H9 (cell line): ENCODE measurements around the gene TPBGL. TPM values are rescaled to one million over a fixed set of nuclear protein-coding genes. Genes with fewer than 3 reads are reported as not detected.

Experiments used
- DNase-seq: peaks from one replicate; pipeline ENCODE4 v3.0.0-alpha.2; 2017
- H2AFZ ChIP-seq: one replicate; pipeline ENCODE4 v1.6.1; 2013; ENCODE audit warnings: mild to moderate bottlenecking, low read length, control low read depth, moderate library complexity
- H2AK5ac ChIP-seq: 2 replicates; pipeline ENCODE4 v1.6.1; 2013; ENCODE audit warnings: low read length, control low read depth, mixed read lengths; ENCODE audit not compliant: insufficient read length
- H2BK120ac ChIP-seq: one replicate; pipeline ENCODE4 v1.6.1; 2013; ENCODE audit warnings: low read depth, mild to moderate bottlenecking, low read length, control low read depth, inconsistent platforms; ENCODE audit not compliant: poor library complexity, severe bottlenecking
- H2BK12ac ChIP-seq: 2 replicates; pipeline ENCODE4 v1.6.1; 2013; ENCODE audit warnings: low read length, control low read depth, mixed read lengths, low read depth; ENCODE audit not compliant: insufficient read length
- H2BK15ac ChIP-seq: 2 replicates; pipeline ENCODE4 v1.6.1; 2013; ENCODE audit warnings: low read depth, low read length, control low read depth
- H2BK20ac ChIP-seq: one replicate; pipeline ENCODE4 v1.6.1; 2013; ENCODE audit warnings: low read depth, mild to moderate bottlenecking, low read length, control low read depth, inconsistent platforms; ENCODE audit not compliant: poor library complexity, severe bottlenecking
- H2BK5ac ChIP-seq: 2 replicates; pipeline ENCODE4 v1.6.1; 2013; ENCODE audit warnings: low read length, control low read depth, mixed read lengths; ENCODE audit not compliant: insufficient read length
- H3K14ac ChIP-seq: 2 replicates; pipeline ENCODE4 v1.6.1; 2013; ENCODE audit warnings: low read length, control low read depth; ENCODE audit not compliant: insufficient read depth
- H3K18ac ChIP-seq: 2 replicates; pipeline ENCODE4 v1.6.1; 2013; ENCODE audit warnings: low read depth, mild to moderate bottlenecking, mixed read lengths, low read length, control low read depth; ENCODE audit not compliant: insufficient read length
- H3K23ac ChIP-seq: 2 replicates; pipeline ENCODE4 v1.6.1; 2013; ENCODE audit warnings: low read length, control low read depth, mixed read lengths, low read depth; ENCODE audit not compliant: insufficient read length
- H3K23me2 ChIP-seq: 2 replicates; pipeline ENCODE4 v1.6.1; 2013; ENCODE audit warnings: low read depth, mild to moderate bottlenecking, mixed read lengths, low read length, control low read depth; ENCODE audit not compliant: insufficient read length, poor library complexity, severe bottlenecking
- H3K27ac ChIP-seq: 2 replicates; pipeline ENCODE4 v1.5.1; 2013; ENCODE audit warnings: low read length, control low read depth, mixed read lengths, low read depth; ENCODE audit not compliant: insufficient read length
- H3K27me3 ChIP-seq: 2 replicates; pipeline ENCODE4 v1.6.1; 2013; ENCODE audit warnings: low read length, control low read depth, inconsistent platforms; ENCODE audit not compliant: insufficient read depth
- H3K4ac ChIP-seq: 2 replicates; pipeline ENCODE4 v1.6.1; 2013; ENCODE audit warnings: low read depth, mild to moderate bottlenecking, control low read depth, inconsistent platforms, low read length, moderate library complexity
- H3K4me1 ChIP-seq: 2 replicates; pipeline ENCODE4 v1.6.1; 2013; ENCODE audit warnings: low read length, control low read depth, inconsistent platforms; ENCODE audit not compliant: insufficient read depth
- H3K4me2 ChIP-seq: 2 replicates; pipeline ENCODE4 v1.6.1; 2013; ENCODE audit warnings: low read length, control low read depth, mixed read lengths; ENCODE audit not compliant: insufficient read length, insufficient read depth
- H3K56ac ChIP-seq: 2 replicates; pipeline ENCODE4 v1.6.1; 2013; ENCODE audit warnings: low read depth, mild to moderate bottlenecking, mixed read lengths, low read length, control low read depth; ENCODE audit not compliant: insufficient read length
- H3K79me1 ChIP-seq: 2 replicates; pipeline ENCODE4 v1.6.1; 2013; ENCODE audit warnings: low read depth, mild to moderate bottlenecking, moderate library complexity, low read length, control low read depth, inconsistent platforms; ENCODE audit not compliant: insufficient read depth, poor library complexity, severe bottlenecking
- H3K79me2 ChIP-seq: 2 replicates; pipeline ENCODE4 v1.6.1; 2013; ENCODE audit warnings: low read length, control low read depth, inconsistent platforms; ENCODE audit not compliant: insufficient read depth
- H3K9ac ChIP-seq: 2 replicates; pipeline ENCODE4 v1.6.1; 2013; ENCODE audit warnings: low read length, control low read depth, mixed read lengths; ENCODE audit not compliant: insufficient read length; ENCODE audit errors: extremely low read depth
- H3K9me3 ChIP-seq: one replicate; pipeline ENCODE4 v1.6.1; 2013; ENCODE audit warnings: low read depth, low read length, inconsistent platforms; ENCODE audit not compliant: control insufficient read depth
- H3T11ph ChIP-seq: one replicate; pipeline ENCODE4 v1.6.1; 2013; ENCODE audit warnings: mild to moderate bottlenecking, low read length, control low read depth, inconsistent platforms
- H4K20me1 ChIP-seq: one replicate; pipeline ENCODE4 v1.6.1; 2013; ENCODE audit not compliant: control insufficient read depth, insufficient read length, insufficient read depth
- H4K5ac ChIP-seq: 2 replicates; pipeline ENCODE4 v1.6.1; 2013; ENCODE audit warnings: low read depth, mild to moderate bottlenecking, mixed read lengths, low read length, control low read depth; ENCODE audit not compliant: insufficient read length
- H4K8ac ChIP-seq: replicated peaks from 2 replicates; pipeline ENCODE4 v1.6.1; 2013; ENCODE audit warnings: low read length, control low read depth, mixed read lengths, low read depth; ENCODE audit not compliant: insufficient read length
- H4K91ac ChIP-seq: 2 replicates; pipeline ENCODE4 v1.6.1; 2013; ENCODE audit warnings: low read depth, mild to moderate bottlenecking, moderate library complexity, mixed read lengths, low read length, control low read depth; ENCODE audit not compliant: insufficient read length
- H3K27ac Mint-ChIP-seq, 3 experiments: 2 replicates in 2 of 3; 3 replicates in 1 of 3; pipeline ENCODE4 v1.8.0; 2020 to 2021; ENCODE audit warnings: mixed read lengths in 3 of 3, mild to moderate bottlenecking in 1 of 3, moderate library complexity in 1 of 3
- H3K27me3 Mint-ChIP-seq: 2 replicates; pipeline ENCODE4 v1.8.0; 2021; ENCODE audit warnings: low read depth, mild to moderate bottlenecking, moderate library complexity, mixed read lengths
- H3K36me3 Mint-ChIP-seq, 3 experiments: 2 replicates in 2 of 3; 3 replicates in 1 of 3; pipeline ENCODE4 v1.8.0; 2020 to 2021; ENCODE audit warnings: low read depth in 3 of 3, mixed read lengths in 3 of 3; ENCODE audit not compliant: insufficient read depth in 1 of 3
- H3K4me1 Mint-ChIP-seq, 2 experiments: 2 replicates each; pipeline ENCODE4 v1.8.0; 2020; ENCODE audit warnings: mixed read lengths in 2 of 2
- H3K4me3 Mint-ChIP-seq, 2 experiments: 2 replicates in 1 of 2; 3 replicates in 1 of 2; pipeline ENCODE4 v1.8.0; 2020 to 2021; ENCODE audit warnings: mild to moderate bottlenecking in 2 of 2, mixed read lengths in 2 of 2, moderate library complexity in 1 of 2
- H3K9me3 Mint-ChIP-seq, 2 experiments: 2 replicates in 1 of 2; 3 replicates in 1 of 2; pipeline ENCODE4 v1.8.0; 2020; ENCODE audit warnings: mild to moderate bottlenecking in 2 of 2, mixed read lengths in 2 of 2, moderate library complexity in 1 of 2
- CTCF ChIP-seq: fragments of 200-600 bp; sonication (generic); conservative IDR thresholded peaks from 3 replicates; pipeline ENCODE4 v1.8.0; 2021; ENCODE audit warnings: antibody characterized with exemption, mild to moderate bottlenecking
- WGBS: extraction: QIAGEN DNeasy Blood & Tissue Kit; methylation state at CpG from one replicate; pipeline ENCODE4 v1.1.7; 2013; ENCODE audit warnings: missing lambda C conversion rate, low lambda C conversion rate, mixed read lengths; ENCODE audit not compliant: insufficient read length; ENCODE audit errors: extremely low coverage; 5-methylcytosine and 5-hydroxymethylcytosine counted together
- total RNA-seq: library from RNA; stranded (reverse); gene quantifications from 2 replicates; pipeline ENCODE4 v1.2.1, GENCODE V29; 2021

TPBGL gene
- total RNA-seq, 1 experiment from 2014 or later: 0.61 TPM

GRCh38 chr11:75204685-75205563, 35.6 kb upstream of the TPBGL start:
- Histone ChIP-seq H3K14ac (no peak overlapping the region), H2BK12ac (no peak overlapping the region), H3K79me1 (no peaks in the 10 kb centered on the region), H3K27ac (no peak overlapping the region), H2BK5ac (no peak overlapping the region), H3K23me2 (no peaks in the 10 kb centered on the region), H2BK20ac (no peak overlapping the region), H3K27me3 (no peaks in the 10 kb centered on the region), H3K9me3 (no peaks in the 10 kb centered on the region), H3K9ac (no peak overlapping the region), H3K18ac (no peak overlapping the region), H3K4me2 (no peak overlapping the region), H3K56ac (no peak overlapping the region), H3K79me2 (no peaks in the 10 kb centered on the region), H2BK120ac (no peak overlapping the region), H2AK5ac (no peak overlapping the region), H3K23ac (no peak overlapping the region), H3K4me1 (peaks cover 6% of the 10 kb centered on the region; the same call in 1 of the 2 replicates), H2BK15ac (no peak overlapping the region), H4K5ac (no peak overlapping the region), H4K91ac (no peak overlapping the region), H4K20me1 (no peaks in the 10 kb centered on the region), H3K4ac (no peak overlapping the region), H3T11ph (no peak overlapping the region), H4K8ac (no peak overlapping the region), H2AFZ (no peak overlapping the region)
- Mint-ChIP-seq H3K27ac (no peak overlapping the region), H3K9me3 (no peaks in the 10 kb centered on the region), H3K36me3 (no peaks in the 10 kb centered on the region; a peak in 1 of 7 replicates), H3K4me3 (no peak overlapping the region), H3K27me3 (peaks cover 5% of the 10 kb centered on the region), H3K4me1 (peaks cover 20 to 21% of the 10 kb centered on the region in 2 experiments)
- DNase-seq: peak; percentile 90
- WGBS: no CpG with 5 or more reads among the region's 9 CpGs
- peak; percentile 93 for TF ChIP-seq CTCF
